OCI-LY3 (cell line): ENCODE results near the gene CELA3B.

Source experiments
- H2AFZ ChIP-seq: fragments of 200-600, 300-600 bp; shearing (Covaris generic); 2 replicates; pipeline ENCODE4 v1.6.0; 2014; ENCODE audit warnings: antibody characterized with exemption, low read depth, low read length
- H3K27ac ChIP-seq: fragments of 200-600, 300-600 bp; sonication (generic); 2 replicates; pipeline ENCODE4 v1.5.1; 2014; ENCODE audit warnings: mild to moderate bottlenecking, low read length, moderate library complexity, mixed read lengths
- H3K27me3 ChIP-seq: fragments of 200-600, 300-600 bp; sonication (generic); 2 replicates; pipeline ENCODE4 v1.6.1; 2014; ENCODE audit warnings: low read depth, low read length, mixed read lengths
- H3K36me3 ChIP-seq: fragments of 200-600, 300-600 bp; sonication (generic); replicated peaks from 2 replicates; pipeline ENCODE3; 2014; ENCODE audit warnings: low read depth, low read length, mixed read lengths
- H3K4me1 ChIP-seq: fragments of 300-600, 200-600 bp; sonication (generic); 2 replicates; pipeline ENCODE4 v1.6.1; 2014; ENCODE audit warnings: low read length, mixed read lengths
- H3K4me2 ChIP-seq: fragments of 200-600, 300-600 bp; sonication (generic); 2 replicates; pipeline ENCODE4 v1.6.1; 2014; ENCODE audit warnings: low read length, mixed read lengths
- H3K4me3 ChIP-seq: fragments of 300-600, 200-600 bp; sonication (generic); 2 replicates; pipeline ENCODE4 v1.5.1; 2014; ENCODE audit warnings: antibody characterized with exemption, mild to moderate bottlenecking, low read length, moderate library complexity
- H3K79me2 ChIP-seq: fragments of 300-600, 200-600 bp; shearing (Covaris generic); 2 replicates; pipeline ENCODE4 v1.6.1; 2014; ENCODE audit warnings: mild to moderate bottlenecking, low read length, mixed read lengths
- H3K9ac ChIP-seq: fragments of 300-600, 200-600 bp; shearing (Covaris generic); 2 replicates; pipeline ENCODE4 v1.6.0; 2014; ENCODE audit warnings: mild to moderate bottlenecking, low read length, moderate library complexity
- H3K9me3 ChIP-seq: fragments of 200-600, 300-600 bp; shearing (Covaris generic); 2 replicates; pipeline ENCODE4 v1.6.1; 2014; ENCODE audit warnings: low read length, mixed read lengths; ENCODE audit not compliant: insufficient read depth
- H4K20me1 ChIP-seq: fragments of 200-600, 300-600 bp; sonication (generic); 2 replicates; pipeline ENCODE4 v1.6.1; 2016; ENCODE audit warnings: low read length, mixed read lengths; ENCODE audit not compliant: insufficient read depth
- CTCF ChIP-seq: fragments of 200-600, 300-600 bp; sonication (generic); IDR thresholded peaks from 2 replicates; pipeline ENCODE4 v1.5.1; 2014; ENCODE audit warnings: antibody characterized with exemption, low read length, low read depth
- EZH2phosphoT487 ChIP-seq: fragments of 200-600 bp; shearing (Covaris generic); IDR thresholded peaks from 2 replicates; pipeline ENCODE4 v1.6.1; 2018; ENCODE audit warnings: antibody characterized with exemption, mixed run types, low read depth

The CELA3B gene

GRCh38 chr1:21955058-21955457 is 21.8 kb upstream of the CELA3B start:
- TF ChIP-seq EZH2phosphoT487, result no peak
- TF ChIP-seq CTCF, result no peak
- H4K20me1 ChIP-seq, result no peaks in the 10 kb centered on the region
- no peaks in the 10 kb centered on the region for H3K79me2 ChIP-seq
- no peak overlapping the region for H3K4me2 ChIP-seq
- H3K27me3 ChIP-seq, result no peaks in the 10 kb centered on the region
- no peaks in the 10 kb centered on the region for H3K9me3 ChIP-seq
- H3K27ac ChIP-seq, result no peak overlapping the region
- no peak overlapping the region for H3K4me3 ChIP-seq
- H3K9ac ChIP-seq, result no peak overlapping the region
- H3K36me3 ChIP-seq, result no peaks in the 10 kb centered on the region
- H2AFZ ChIP-seq, result no peak overlapping the region
- no peaks in the 10 kb centered on the region for H3K4me1 ChIP-seq

- H3K9ac ChIP-seq, result no peak overlapping the region
- no peaks in the 10 kb centered on the region for H3K27me3 ChIP-seq
Measured at GRCh38 chr1:21955501-21956281, 21.1 kb upstream of the CELA3B start.

GRCh38 chr1:21956720-21957552 is 19.9 kb upstream of the CELA3B start:
- no peak overlapping the region for H3K27ac ChIP-seq

More at GRCh38 chr1:21955501-21956281, 21.1 kb upstream of the CELA3B start:
- H3K4me2 ChIP-seq, result no peak overlapping the region
- TF ChIP-seq CTCF (no peak), EZH2phosphoT487 (no peak)
- no peaks in the 10 kb centered on the region for H3K4me1 ChIP-seq
- H3K9me3 ChIP-seq, result no peaks in the 10 kb centered on the region
- no peaks in the 10 kb centered on the region for H4K20me1 ChIP-seq
- no peak overlapping the region for H3K4me3 ChIP-seq
- no peak overlapping the region for H3K27ac ChIP-seq
- H3K79me2 ChIP-seq, result no peaks in the 10 kb centered on the region
- H3K36me3 ChIP-seq, result no peaks in the 10 kb centered on the region
- H2AFZ ChIP-seq, result no peak overlapping the region

More at GRCh38 chr1:21956720-21957552, 19.9 kb upstream of the CELA3B start:
- Histone ChIP-seq H3K36me3 (no peaks in the 10 kb centered on the region), H2AFZ (no peak overlapping the region), H3K4me1 (no peaks in the 10 kb centered on the region), H3K9ac (no peak overlapping the region), H3K4me2 (no peak overlapping the region), H4K20me1 (no peaks in the 10 kb centered on the region), H3K27me3 (no peaks in the 10 kb centered on the region), H3K4me3 (no peak overlapping the region), H3K9me3 (no peaks in the 10 kb centered on the region), H3K79me2 (no peaks in the 10 kb centered on the region)
- no peak for TF ChIP-seq EZH2phosphoT487
- TF ChIP-seq CTCF, result no peak
